Chondrocyte (in vitro differentiated cells): ENCODE results near the gene CENPE. TPM values are rescaled to one million over a fixed set of nuclear protein-coding genes. Genes with fewer than 3 reads are reported as not detected.

Experiments
- DNase-seq: peaks from one replicate; pipeline ENCODE4 v3.0.0; 2021; ENCODE audit warnings: mixed read lengths, low spot score
- H3K27ac Mint-ChIP-seq: one replicate; pipeline ENCODE4 v1.8.0; 2021; ENCODE audit warnings: mild to moderate bottlenecking, moderate library complexity, mixed read lengths; ENCODE audit not compliant: unreplicated experiment
- H3K27me3 Mint-ChIP-seq: 2 replicates; pipeline ENCODE4 v1.8.0; 2021; ENCODE audit warnings: low read depth, mixed read lengths
- H3K36me3 Mint-ChIP-seq: 2 replicates; pipeline ENCODE4 v1.8.0; 2021; ENCODE audit warnings: low read depth, mixed read lengths
- H3K4me1 Mint-ChIP-seq: 2 replicates; pipeline ENCODE4 v1.8.0; 2021; ENCODE audit warnings: low read depth, mild to moderate bottlenecking, mixed read lengths
- H3K4me3 Mint-ChIP-seq: one replicate; pipeline ENCODE4 v1.8.0; 2021; ENCODE audit warnings: mild to moderate bottlenecking, moderate library complexity, mixed read lengths; ENCODE audit not compliant: unreplicated experiment
- H3K9me3 Mint-ChIP-seq: 2 replicates; pipeline ENCODE4 v1.8.0; 2021; ENCODE audit warnings: low read depth, mixed read lengths
- CTCF ChIP-seq: fragments of 200-600 bp; sonication (generic); IDR thresholded peaks from 2 replicates; pipeline ENCODE4 v1.5.0; 2021; ENCODE audit warnings: antibody characterized with exemption, mild to moderate bottlenecking, moderate library complexity
- total RNA-seq: library from RNA; stranded (reverse); gene quantifications from 3 replicates; pipeline ENCODE4 v1.2.1, GENCODE V29; 2021

The CENPE gene
- total RNA-seq, 1 donor from 2014 or later = 8.2 TPM

- TF ChIP-seq CTCF = peak; percentile 82
- Mint-ChIP-seq H3K9me3 (no peaks in the 10 kb centered on the region), H3K36me3 (peaks cover 18% of the 10 kb centered on the region), H3K27ac (no peak overlapping the region), H3K27me3 (no peaks in the 10 kb centered on the region), H3K4me3 (no peak overlapping the region), H3K4me1 (peaks cover 11% of the 10 kb centered on the region)
- no peak for DNase-seq
Measured at GRCh38 chr4:103091601-103092223, 106.4 kb downstream of the CENPE start.

GRCh38 chr4:103089481-103089880, 108.7 kb downstream of the CENPE start:
- Mint-ChIP-seq H3K36me3 (peaks cover 26% of the 10 kb centered on the region), H3K27ac (no peak overlapping the region), H3K4me3 (no peak overlapping the region), H3K27me3 (no peaks in the 10 kb centered on the region), H3K4me1 (peaks cover 11% of the 10 kb centered on the region), H3K9me3 (no peaks in the 10 kb centered on the region)
- no peak for TF ChIP-seq CTCF
- DNase-seq = no peak

GRCh38 chr4:103086551-103086950, 111.6 kb downstream of the CENPE start:
- DNase-seq = no peak
- Mint-ChIP-seq H3K4me1 (peaks cover 2% of the 10 kb centered on the region), H3K36me3 (peaks cover 29% of the 10 kb centered on the region), H3K27ac (no peak overlapping the region), H3K27me3 (no peaks in the 10 kb centered on the region), H3K4me3 (no peak overlapping the region), H3K9me3 (no peaks in the 10 kb centered on the region)
- no peak for TF ChIP-seq CTCF

- Mint-ChIP-seq H3K27me3 (no peaks in the 10 kb centered on the region), H3K4me1 (no peaks in the 10 kb centered on the region), H3K9me3 (no peaks in the 10 kb centered on the region), H3K4me3 (no peak overlapping the region), H3K36me3 (peaks cover 30% of the 10 kb centered on the region), H3K27ac (no peak overlapping the region)
- TF ChIP-seq CTCF = no peak
- no peak for DNase-seq
Measured at GRCh38 chr4:103085555-103086196, 112.5 kb downstream of the CENPE start.

- Mint-ChIP-seq H3K36me3 (peaks cover 7% of the 10 kb centered on the region), H3K9me3 (no peaks in the 10 kb centered on the region), H3K27me3 (no peaks in the 10 kb centered on the region), H3K4me3 (no peak overlapping the region), H3K4me1 (peaks cover 21% of the 10 kb centered on the region), H3K27ac (no peak overlapping the region)
- TF ChIP-seq CTCF = no peak
- DNase-seq = no peak
Measured at GRCh38 chr4:103079621-103080020, 118.5 kb downstream of the CENPE start.
